ENCODE results near the gene COL4A2.

COL4A2 gene

GRCh38 chr13:110348309-110349105 lies 41.4 kb downstream of the COL4A2 start:
- H3K9ac ChIP-seq (ENCODE audit: low read length) = no peak overlapping the region
- H4K20me1 ChIP-seq (ENCODE audit: insufficient read depth, low read length) = no peaks in the 10 kb centered on the region
- H3K79me2 ChIP-seq (ENCODE audit: insufficient read depth, low read length) = no peaks in the 10 kb centered on the region
- peaks cover 7% of the 10 kb centered on the region; the same call in 1 of the 2 replicates for H3K27me3 ChIP-seq (ENCODE audit: insufficient read depth, low read length)
- H3K9me3 ChIP-seq (ENCODE audit: low read length) = no peaks in the 10 kb centered on the region
- no peak overlapping the region for H3K4me3 ChIP-seq (ENCODE audit: low read depth, low read length, poor library complexity, severe bottlenecking)
- TF ChIP-seq CTCF (IDR thresholded peaks at IDR 0.05; ENCODE audit: low read length) = no peak
- TF ChIP-seq EZH2 (IDR thresholded peaks at IDR 0.05; ENCODE audit: borderline replicate concordance, low read length) = no peak
- H3K27ac ChIP-seq (ENCODE audit: low read depth, low read length, poor library complexity, severe bottlenecking) = no peak overlapping the region
- H2AFZ ChIP-seq (ENCODE audit: low read length) = no peak overlapping the region
- no peaks in the 10 kb centered on the region for H3K36me3 ChIP-seq (ENCODE audit: insufficient read depth, low read length)
- H3K9me2 ChIP-seq (ENCODE audit: low read depth, low read length) = no peaks in the 10 kb centered on the region
- H3K4me1 ChIP-seq (ENCODE audit: insufficient read depth, low read length, severe bottlenecking) = no peaks in the 10 kb centered on the region
- H3F3A ChIP-seq (ENCODE audit: insufficient read depth, low read length) = no peaks in the 10 kb centered on the region
- no peak overlapping the region for H3K4me2 ChIP-seq (ENCODE audit: low read length)

- H2AFZ ChIP-seq (ENCODE audit: low read length) = no peak overlapping the region
- H3K27me3 ChIP-seq (ENCODE audit: insufficient read depth, low read length) = peaks cover 7% of the 10 kb centered on the region; the same call in 1 of the 2 replicates
- TF ChIP-seq EZH2 (IDR thresholded peaks at IDR 0.05; ENCODE audit: borderline replicate concordance, low read length) = no peak
- no peaks in the 10 kb centered on the region for H3K4me1 ChIP-seq (ENCODE audit: insufficient read depth, low read length, severe bottlenecking)
- no peak overlapping the region for H3K9ac ChIP-seq (ENCODE audit: low read length)
- no peaks in the 10 kb centered on the region for H4K20me1 ChIP-seq (ENCODE audit: insufficient read depth, low read length)
- no peaks in the 10 kb centered on the region for H3K79me2 ChIP-seq (ENCODE audit: insufficient read depth, low read length)
- no peaks in the 10 kb centered on the region for H3K9me2 ChIP-seq (ENCODE audit: low read depth, low read length)
- no peaks in the 10 kb centered on the region for H3F3A ChIP-seq (ENCODE audit: insufficient read depth, low read length)
- no peak overlapping the region for H3K4me2 ChIP-seq (ENCODE audit: low read length)
- H3K9me3 ChIP-seq (ENCODE audit: low read length) = no peaks in the 10 kb centered on the region
- no peak overlapping the region for H3K4me3 ChIP-seq (ENCODE audit: low read depth, low read length, poor library complexity, severe bottlenecking)
- no peak overlapping the region for H3K27ac ChIP-seq (ENCODE audit: low read depth, low read length, poor library complexity, severe bottlenecking)
- no peaks in the 10 kb centered on the region for H3K36me3 ChIP-seq (ENCODE audit: insufficient read depth, low read length)
Observed at GRCh38 chr13:110349239-110349638, 42.2 kb downstream of the COL4A2 start.

GRCh38 chr13:110350049-110350448 lies 43.0 kb downstream of the COL4A2 start:
- Histone ChIP-seq H3K4me3 (ENCODE audit: low read depth, low read length, poor library complexity, severe bottlenecking) (no peak overlapping the region), H3K36me3 (ENCODE audit: insufficient read depth, low read length) (no peaks in the 10 kb centered on the region), H3K4me2 (ENCODE audit: low read length) (no peak overlapping the region), H2AFZ (ENCODE audit: low read length) (no peak overlapping the region), H3K27ac (ENCODE audit: low read depth, low read length, poor library complexity, severe bottlenecking) (no peak overlapping the region), H3F3A (ENCODE audit: insufficient read depth, low read length) (no peaks in the 10 kb centered on the region), H4K20me1 (ENCODE audit: insufficient read depth, low read length) (no peaks in the 10 kb centered on the region), H3K9me3 (ENCODE audit: low read length) (no peaks in the 10 kb centered on the region), H3K9me2 (ENCODE audit: low read depth, low read length) (no peaks in the 10 kb centered on the region), H3K27me3 (ENCODE audit: insufficient read depth, low read length) (peaks cover 7% of the 10 kb centered on the region; the same call in 1 of the 2 replicates), H3K4me1 (ENCODE audit: insufficient read depth, low read length, severe bottlenecking) (no peaks in the 10 kb centered on the region), H3K79me2 (ENCODE audit: insufficient read depth, low read length) (no peaks in the 10 kb centered on the region), H3K9ac (ENCODE audit: low read length) (no peak overlapping the region)
- TF ChIP-seq CTCF (IDR thresholded peaks at IDR 0.05; ENCODE audit: low read length) (no peak), EZH2 (IDR thresholded peaks at IDR 0.05; ENCODE audit: borderline replicate concordance, low read length) (no peak)
